NCI-H1694 (cell line): ENCODE measurements around the gene DUSP11.
A peak's percentile ranks its signal among the peaks of the same experiment; 100 is the strongest.
"Not testable (repeated sequence)": the region's sequence is repeated elsewhere in the genome, so short reads cannot be mapped to it uniquely, and the experiment has no call there.

Experiments used
- DNase-seq: peaks from one replicate; lab custom pipeline; 2025; lab: John Stamatoyannopoulos, UW

DUSP11 gene

DNA sequence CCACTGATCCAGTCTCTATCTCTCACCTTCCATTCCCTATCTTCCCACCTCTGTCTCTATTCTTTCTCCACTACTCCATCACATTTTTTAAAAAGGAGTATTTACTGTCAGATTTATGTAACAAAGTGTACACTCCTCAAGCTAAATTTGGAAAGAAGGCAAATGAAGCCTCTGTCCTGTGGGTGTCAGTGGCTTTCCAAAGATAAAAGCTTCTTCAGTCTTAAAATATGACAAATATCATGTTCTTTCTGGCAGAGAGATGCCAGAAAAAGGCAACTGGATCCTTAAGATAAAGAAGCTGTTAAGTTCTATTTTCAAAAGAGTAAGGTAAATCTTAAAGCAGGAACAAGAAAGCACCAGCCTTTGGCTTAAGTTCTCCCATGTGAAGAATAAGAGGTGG is 7.1 kb downstream of the DUSP11 start:
- no peak for DNase-seq

DNA sequence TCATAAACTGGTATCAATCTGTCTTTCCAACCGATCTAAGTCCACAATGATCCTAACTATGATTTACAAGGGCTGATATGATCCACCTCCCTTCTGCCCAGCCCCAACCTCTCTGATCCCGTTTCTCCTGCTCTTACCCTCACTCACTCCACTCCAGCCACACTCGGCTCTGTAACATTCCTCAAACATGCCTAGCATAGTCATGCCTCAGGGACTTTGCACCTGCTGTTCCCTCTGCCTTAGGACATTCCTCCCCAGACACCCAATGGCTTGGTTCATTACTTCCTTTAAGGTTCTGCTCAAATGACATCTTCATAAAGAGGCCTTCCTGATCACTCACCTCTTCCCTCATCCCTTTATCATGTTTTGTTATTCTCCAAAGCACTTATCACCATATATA is 9.2 kb downstream of the DUSP11 start:
- DNase-seq, result no peak

- no peak for DNase-seq
Observed at GRCh38 chr2:73766994-73767393, 12.9 kb downstream of the DUSP11 start.

DNA sequence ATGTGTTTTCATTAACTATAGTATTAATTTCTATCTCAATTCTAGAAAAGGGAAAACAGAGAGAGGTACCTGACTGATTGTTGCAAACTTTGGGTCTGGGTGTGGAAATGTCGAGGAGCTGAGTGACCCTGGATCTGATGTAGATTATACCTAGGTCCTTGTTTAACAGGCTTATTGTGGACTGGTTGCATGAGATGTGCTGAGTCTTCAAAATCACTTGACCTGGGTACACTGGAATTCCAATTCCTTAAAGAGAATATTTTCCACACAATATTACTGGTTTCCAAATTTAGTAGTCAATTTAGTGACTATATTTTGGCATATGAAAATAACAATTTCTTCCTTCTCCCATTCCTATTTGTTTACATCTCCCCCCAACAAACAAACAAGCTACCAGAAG is 13.6 kb downstream of the DUSP11 start:
- no peak for DNase-seq

DNA sequence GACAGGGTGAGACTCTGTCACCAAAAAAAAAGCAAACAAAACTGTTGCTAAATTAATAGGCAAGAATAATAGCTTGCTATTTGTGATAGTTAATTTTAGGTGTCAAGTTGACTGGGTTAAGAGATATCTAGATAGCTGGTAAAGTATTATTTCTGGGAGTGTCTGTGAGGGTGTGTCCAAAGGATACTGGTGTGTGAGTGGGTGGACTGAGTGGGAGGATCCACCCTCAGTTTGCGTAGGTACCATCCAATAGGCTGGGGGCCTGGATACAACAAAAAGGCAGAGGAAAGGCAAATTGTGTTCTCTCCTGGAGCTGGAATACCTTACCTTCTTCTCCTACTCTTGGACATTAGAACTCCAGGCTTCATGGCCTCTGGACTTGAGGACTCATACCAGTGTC is 15.0 kb downstream of the DUSP11 start:
- DNase-seq, result no peak

DNA sequence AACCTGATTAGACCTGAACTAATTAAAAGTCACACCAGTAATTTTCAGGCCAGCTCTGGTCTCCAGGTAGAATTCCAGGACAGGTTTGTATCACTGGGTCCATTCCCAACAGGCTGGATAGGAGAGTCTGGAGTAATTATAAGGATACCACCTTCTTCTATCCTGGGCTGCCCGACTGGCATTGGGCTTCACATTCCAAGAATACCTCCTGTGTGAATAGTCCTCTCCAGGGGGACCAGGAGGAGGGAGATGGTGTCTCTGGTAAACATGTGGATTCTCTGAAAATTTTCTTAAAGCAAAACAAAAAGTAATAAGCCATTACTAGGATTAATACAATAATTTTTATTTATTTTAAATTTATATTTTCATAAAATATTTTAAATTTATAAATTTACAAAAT is 17.3 kb downstream of the DUSP11 start:
- DNase-seq, result no peak

- no peak for DNase-seq
Observed at GRCh38 chr2:73759904-73760303, 20.0 kb downstream of the DUSP11 start.

DNA sequence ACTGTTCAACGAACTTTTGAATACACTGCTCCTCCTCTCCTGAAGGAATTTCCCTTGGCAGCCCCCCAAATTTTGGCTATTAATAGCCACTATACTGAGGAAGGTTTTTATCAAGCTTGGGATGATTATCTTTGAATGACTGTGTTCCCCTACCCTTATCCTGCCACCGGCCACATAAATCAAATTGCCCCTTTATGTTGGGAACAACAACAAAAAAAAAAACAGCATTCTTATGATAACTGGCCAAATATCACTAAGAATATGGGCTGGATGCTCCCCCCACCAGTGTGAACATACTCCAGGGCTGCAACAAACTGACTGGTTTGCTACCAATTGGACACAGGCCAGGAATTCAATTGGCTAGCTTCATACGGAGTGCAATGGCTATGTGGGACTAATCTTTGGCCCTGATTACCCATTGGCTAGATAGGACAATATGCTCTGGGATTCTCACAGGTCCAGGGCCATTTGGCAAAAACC is 20.6 kb downstream of the DUSP11 start:
- DNase-seq, result no peak

DNA sequence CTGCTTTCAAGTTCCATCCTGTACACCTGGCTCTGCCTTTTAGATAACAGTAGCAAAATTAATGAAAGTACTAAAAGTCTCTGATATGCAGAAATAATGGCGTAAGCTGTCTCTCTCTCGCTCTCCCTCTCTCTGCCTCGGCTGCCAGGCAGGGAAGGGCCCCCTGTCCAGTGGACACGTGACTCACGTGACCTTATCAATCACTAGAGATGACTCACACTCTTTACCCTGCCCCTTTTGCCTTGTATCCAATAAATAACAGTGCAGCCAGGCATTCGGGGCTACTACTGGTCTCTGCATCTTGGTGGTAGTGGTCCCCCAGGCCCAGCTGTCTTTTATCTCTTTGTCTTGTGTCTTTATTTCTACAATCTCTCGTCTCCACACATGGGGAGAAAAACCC is 25.6 kb downstream of the DUSP11 start:
- DNase-seq, result not testable (repeated sequence)

DNA sequence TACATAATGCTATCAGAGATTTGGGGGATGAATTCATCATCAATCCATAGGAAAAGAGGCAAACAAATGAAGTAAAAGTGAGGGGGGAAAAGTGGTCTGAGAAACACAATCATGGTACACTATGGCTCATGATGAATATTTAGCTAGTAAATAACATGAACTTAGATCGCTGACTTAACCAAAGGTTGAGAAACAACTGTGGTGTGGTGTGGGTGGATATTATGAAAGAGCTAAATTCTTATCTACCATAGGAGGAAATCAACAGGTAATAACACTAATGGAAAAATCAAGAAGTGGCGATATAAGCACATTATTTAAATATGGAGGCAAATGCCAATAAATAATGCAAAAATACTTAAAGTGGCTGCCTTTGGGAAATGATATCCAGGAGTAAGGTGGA is 30.6 kb downstream of the DUSP11 start:
- DNase-seq, result no peak

GRCh38 chr2:73746877-73747208 is 33.1 kb downstream of the DUSP11 start:
- DNase-seq, result no peak

DNA sequence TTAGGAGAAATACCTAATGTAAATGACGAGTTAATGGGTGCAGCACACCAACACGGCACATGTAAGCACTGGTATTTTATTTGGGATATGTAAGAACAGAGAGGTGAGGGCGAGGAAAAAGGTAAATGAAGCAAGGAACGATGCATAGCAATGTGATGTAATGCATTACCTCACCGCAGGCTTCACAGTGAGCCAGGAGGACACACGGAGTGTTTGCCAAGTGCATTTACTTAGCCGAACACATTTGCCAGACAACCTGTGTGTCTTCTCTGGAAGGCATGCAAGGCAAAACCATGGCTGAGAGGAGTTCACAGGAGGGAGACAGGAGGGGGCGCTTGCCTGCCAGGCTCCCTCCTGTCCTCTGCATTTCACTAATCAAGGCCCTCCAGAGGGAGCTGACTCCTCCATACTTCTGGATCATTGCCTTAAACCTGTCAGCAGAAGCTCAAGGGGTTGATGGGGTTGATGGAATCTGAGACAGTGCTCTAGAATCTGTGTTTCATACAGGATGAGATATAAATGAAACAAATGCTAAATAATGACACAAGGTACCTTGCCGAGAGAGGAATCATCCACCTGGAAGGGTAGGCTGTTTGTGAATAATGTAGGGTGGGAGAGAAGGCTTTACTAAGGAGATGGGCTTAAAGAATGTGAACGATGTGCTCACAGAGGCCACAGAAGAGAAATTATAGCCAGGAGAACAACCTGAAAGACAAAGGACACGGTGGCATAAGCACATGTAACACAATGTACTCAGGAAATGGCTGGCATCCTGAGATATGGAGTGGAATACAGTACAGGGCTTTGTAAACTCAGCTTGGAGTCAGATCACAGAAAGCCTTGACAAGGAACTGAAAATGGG is 33.7 kb downstream of the DUSP11 start:
- no peak for DNase-seq

DNA sequence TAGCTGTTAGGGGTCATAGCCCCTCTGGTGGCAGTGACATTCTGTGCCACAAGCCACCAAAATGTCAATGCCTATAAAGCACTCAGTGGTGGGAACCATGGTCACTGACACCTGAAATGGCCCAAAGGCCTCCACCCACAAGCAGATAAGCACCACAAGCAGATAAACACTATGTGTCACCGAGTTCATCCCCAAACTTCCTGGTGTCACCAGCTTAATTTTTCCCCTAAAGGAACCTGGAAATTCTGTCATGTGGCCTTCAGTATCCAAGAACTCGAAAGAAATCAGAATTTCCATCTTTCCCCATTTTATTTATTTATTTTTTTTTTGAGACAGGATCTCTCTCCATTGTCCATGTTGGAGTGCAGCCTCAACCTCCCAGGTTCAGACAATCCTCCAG is 39.1 kb downstream of the DUSP11 start:
- DNase-seq, result no peak

- no peak for DNase-seq
Observed at GRCh38 chr2:73739101-73739500, 40.8 kb downstream of the DUSP11 start.

DNA sequence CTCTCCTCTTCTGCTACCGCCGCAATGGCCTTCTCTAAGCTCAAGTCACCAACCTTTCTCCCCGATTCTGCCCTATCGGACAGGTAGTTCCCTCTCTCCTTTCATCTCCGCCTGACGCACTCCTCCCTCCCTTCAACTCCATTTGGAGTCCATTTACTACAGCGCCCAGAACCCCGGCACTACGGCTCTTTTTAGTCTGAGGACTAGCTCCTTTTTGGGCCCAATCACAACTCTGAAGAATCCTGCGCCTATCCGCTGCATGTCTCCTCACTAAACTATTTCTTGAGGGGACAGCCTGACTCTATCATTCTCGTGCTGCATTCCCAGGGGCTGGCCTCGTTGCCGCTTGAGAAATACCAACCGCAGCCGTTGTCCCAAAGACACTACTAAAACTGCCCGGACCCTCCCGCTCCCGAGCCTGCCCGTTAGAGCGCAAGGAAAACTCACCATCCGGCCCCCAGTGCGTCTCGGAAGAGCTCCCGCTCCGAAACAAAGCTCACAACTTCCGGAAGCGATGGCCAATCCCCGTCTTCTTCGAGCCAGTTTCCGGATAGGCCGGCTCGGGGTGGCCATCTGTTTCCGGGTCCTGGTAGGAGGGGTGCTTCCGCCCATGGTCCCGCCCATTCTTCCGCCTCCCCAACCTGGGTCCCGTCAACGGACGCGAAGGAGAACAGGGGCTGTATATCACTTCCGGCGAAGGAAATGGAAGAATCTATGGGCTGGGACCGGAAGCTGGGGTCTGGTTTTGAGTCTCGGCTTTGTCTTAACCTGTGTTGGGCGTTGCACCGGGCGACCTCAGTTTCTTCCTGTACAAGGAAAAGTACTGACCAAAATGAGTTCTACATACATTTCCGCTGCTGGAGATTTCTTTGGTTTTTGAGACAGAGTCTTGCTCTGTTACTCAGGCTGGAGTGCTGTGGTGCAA is 42.8 kb downstream of the DUSP11 start, which contains the start of gene TPRKB:
Gene TPRKB, minus strand, starts transcription at position 491 of the 925 bp plus-strand sequence. CDS start 2,776 bp downstream, outside the sequence.
- DNase-seq, result peak; percentile 97

GRCh38 chr2:73736378-73736777 is 43.5 kb downstream of the DUSP11 start:
- no peak for DNase-seq

DNA sequence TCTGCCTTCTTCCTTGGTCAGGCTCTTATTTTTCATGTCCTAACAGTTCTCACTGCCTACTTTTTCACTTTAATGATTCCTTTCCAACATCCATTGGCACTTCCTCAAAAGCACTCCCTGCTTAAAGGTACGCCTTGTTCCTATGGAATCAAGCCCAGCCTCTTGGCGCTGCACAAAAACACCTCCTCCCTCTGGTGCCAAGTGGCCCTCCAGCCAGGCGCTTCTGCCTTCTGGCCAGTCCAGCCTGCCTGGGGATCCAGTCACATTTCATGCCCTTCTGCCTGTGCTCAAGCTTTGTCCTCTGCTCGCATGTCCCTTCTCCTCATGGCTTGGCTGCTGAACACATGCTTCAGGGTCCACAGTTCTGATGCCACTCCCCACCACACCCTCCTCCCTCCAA is 49.1 kb downstream of the DUSP11 start:
- no peak for DNase-seq

DNA sequence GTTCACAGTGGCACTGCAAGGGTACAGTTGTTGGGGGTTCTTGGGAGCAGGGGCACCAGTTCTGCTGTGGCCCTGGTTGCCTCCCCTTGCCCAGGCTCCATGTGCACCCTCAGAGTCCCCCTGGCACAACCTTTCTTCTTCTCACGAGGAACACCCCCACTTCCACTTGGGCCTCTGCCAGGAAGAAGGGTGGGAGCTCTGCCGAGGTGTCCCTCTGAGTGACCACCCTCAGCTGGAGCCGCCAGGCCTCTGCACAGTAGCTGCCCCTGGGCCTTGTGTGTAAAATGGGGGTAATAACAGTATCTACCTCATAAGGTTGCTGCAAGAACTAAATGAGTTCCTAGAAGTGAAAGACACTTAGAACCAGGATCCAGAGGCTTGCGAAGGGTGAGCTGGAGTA is 51.2 kb downstream of the DUSP11 start:
- DNase-seq, result no peak

DNA sequence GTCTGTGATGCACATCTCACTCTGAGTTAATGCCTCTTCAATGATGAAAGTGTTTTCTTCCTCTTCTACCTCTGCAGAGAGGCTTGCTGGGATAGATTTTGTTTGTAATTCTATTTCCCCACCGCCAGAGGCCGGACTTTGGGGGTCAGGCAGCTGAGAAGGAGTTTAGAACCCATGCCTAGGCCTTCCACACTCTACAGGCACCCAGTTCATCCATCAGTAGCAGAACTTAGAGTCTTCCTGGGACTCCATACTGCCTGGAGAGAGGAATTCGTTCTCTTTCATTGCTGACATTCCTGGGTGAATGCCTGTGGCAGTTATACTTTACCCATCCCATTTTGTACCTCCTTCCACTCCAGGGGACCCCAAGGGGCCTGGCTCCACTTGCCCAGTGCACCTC is 51.9 kb downstream of the DUSP11 start:
- DNase-seq, result no peak

GRCh38 chr2:73726657-73727056 is 53.2 kb downstream of the DUSP11 start:
- not testable (repeated sequence) for DNase-seq

DNA sequence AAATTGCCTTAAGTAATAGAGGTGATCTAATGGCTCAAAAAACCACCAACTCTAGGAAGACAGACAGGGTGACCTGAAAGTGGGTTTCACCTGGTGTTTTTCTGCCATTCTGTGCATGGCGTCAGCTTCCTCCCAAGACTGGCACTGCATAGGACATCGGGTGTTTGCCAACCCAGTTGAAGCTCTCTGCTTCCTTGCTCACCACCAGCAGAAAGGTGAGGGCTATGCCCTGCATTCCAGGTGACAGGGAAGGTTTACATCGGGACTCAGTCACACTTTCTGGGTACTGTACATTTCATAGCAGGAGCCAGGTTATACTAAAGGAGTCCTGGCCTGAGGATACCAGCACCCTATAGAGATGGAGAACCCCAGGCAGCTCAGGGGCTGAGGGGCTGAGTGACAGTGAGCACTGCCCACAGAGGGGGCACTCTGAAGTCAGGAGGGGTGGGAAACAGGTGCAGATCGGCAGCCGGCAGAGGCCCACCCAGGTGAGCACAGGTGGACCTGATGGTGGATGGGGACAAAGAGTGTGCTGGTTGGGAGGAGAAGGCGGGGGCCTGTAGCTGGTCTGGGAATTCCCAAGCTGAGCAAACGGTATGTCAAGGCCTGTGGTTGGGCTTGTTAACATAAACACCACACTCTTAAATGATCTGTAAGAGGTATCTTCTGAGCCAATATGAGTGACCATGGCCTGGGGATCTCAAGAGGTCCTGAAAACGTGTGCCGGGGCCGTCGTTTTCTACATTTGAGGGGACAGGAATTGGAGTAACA is 60.9 kb downstream of the DUSP11 start:
- no peak for DNase-seq

- DNase-seq, result no peak
Observed at GRCh38 chr2:73718421-73718820, 61.5 kb downstream of the DUSP11 start.
